Subcutaneous adipose tissue (tissue), 4 donors: ENCODE results near the gene PARP16. TPM values are rescaled to one million over a fixed set of nuclear protein-coding genes. Genes with fewer than 3 reads are reported as not detected.

Experiments used
- CTCF ChIP-seq: fragments of 450-650 bp; IDR thresholded peaks from one replicate; pipeline ENCODE4 v1.5.1; 2016; ENCODE audit warnings: low read depth, mild to moderate bottlenecking, control low read depth, antibody characterized with exemption, moderate library complexity
- total RNA-seq, 4 donors: library from RNA; depleted of rRNA; stranded (reverse); fragments of >200 nt; gene quantifications; one replicate each; pipeline ENCODE4 v1.1.0, GENCODE V29; 2016

Gene PARP16
- total RNA-seq, 4 donors from 2014 or later = 8.1 to 13.4 (median 11.0) TPM

DNA sequence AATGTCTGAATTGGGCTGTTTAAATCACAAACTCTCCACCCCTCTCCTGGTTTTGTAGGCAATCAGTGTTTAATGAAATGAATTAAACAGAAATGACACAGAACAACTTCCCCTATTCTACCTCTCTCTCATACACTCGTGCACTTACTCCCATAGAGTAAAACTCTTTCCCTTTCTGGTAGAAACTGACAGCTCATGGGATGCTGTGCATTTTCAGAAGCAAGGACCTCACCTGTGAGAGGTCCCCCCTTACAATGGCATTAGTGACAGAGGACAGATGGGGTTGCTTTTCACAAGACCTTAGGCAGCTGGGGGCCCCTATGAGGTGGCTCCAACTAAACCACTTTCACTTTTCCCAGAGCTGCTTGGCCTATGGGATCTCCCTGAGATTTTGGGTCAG lies 31.9 kb downstream of the PARP16 start:
- TF ChIP-seq CTCF = no peak

DNA sequence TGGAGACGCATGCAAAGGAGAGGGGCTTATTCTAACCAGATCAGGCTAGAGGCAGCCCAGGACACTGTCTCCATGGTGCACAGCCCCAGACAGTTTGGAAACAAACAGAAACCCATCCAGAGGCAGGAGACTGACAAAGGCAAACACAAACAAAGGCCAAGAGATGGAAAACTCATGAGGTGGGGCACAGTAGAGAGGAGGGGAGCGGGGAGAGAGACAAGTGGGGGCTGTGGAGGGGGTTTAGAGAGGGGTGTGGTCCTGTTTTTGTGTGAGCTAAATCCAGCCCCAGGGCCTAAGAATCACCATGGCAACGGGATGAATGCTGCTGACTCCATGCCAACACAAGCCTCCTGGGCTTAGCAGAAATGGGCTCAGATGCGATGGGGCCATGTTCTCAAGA lies 32.3 kb downstream of the PARP16 start:
- TF ChIP-seq CTCF = no peak

- TF ChIP-seq CTCF = no peak
Observed at GRCh38 chr15:65249641-65250040, 37.0 kb downstream of the PARP16 start.

GRCh38 chr15:65248511-65249255 lies 38.0 kb downstream of the PARP16 start:
- no peak for TF ChIP-seq CTCF

DNA sequence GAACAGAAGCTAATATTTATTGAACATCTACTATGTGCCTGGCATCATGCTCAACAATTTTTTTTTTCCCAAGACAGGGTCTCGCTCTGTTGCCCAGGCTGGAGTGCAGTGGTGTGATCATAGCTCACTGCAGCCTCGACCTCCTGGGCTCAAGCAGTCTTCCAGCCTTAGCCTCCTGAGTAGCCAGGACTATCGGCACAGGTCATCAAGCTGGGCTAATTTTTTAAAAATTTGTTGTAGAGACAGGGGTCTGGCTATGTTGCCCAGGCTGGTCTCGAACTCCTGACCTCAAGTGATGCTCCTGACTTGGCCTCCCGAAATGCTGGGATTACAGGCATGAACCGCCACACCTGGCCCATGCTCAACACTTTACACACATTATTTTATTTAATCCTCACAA lies 39.7 kb downstream of the PARP16 start:
- no peak for TF ChIP-seq CTCF

GRCh38 chr15:65246026-65246714 lies 40.5 kb downstream of the PARP16 start:
- no peak for TF ChIP-seq CTCF

DNA sequence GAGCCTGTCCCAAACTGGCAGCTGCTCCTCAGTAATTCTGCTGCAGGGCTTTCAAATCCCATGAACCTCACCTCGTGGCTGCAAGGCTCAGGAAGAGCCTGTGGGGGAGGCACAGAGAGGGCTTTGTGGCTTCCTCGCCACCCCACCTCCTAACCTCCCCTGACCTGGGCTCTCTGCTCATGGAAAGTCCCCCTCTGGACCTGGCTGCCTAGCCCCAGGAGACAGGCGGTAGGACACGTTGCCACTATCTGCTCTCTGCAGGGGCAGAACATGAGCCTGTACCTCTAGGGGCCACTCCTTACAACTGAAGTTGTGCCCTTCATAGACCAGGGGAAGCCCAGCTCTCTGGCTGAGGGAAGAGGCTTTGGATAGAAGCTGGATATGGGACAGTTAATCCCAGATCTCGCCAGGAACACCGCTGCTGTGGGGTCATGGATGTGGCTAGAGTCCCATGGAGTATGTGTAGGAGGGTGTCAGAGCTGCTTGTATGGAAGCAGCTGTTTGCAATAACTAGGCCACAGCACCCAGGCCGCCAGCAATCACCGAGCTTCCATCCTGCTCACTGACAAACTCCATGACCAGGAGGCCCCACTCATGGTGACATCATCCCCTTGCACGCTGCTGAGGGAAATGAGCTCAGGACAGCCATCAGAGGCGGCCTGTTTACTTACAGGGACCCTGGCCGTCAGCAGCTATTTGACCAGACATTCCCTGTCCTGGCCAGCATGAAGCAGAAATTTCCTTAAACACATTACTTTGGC lies 41.4 kb downstream of the PARP16 start:
- no peak for TF ChIP-seq CTCF
